Suppressor macrophage (primary cell): ENCODE results near the gene LMBR1L.

Experiments
- DNase-seq, 4 experiments: peaks; one replicate each; pipeline ENCODE4 v3.0.0-alpha.2; 2020 to 2022

LMBR1L gene

DNA sequence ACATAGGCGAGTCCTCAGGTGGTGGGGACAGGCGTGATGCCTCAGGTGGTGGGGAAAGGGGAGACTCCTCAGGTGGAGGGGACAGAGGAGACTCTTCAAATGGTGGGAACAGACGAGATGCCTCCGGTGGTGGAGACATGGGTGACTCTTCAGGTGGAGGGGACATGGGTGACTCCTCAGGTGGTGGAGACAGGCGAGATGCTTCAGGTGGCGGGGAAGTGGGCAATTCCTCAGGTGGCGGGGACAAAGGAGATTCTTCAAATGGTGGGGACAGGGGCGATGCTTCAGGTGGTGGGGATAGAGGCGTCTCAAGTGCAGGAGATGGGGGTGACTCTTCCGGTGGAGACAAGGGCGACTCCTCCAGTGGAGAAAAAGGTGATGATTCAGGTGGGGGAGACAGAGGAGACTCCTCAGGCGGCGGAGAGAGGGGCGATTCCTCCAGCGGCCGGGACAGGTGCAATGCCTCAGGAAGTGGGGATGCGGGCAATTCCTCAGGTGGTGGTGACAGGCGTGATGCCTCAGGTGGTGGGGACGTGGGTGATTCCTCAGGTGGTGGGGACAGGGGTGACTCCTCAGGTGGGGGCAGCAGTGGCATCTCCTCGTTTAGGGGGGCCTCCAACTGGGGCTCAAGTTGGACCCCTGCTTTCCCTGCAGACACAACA, 58.7 kb downstream of the LMBR1L start:
- no peak for DNase-seq

DNA sequence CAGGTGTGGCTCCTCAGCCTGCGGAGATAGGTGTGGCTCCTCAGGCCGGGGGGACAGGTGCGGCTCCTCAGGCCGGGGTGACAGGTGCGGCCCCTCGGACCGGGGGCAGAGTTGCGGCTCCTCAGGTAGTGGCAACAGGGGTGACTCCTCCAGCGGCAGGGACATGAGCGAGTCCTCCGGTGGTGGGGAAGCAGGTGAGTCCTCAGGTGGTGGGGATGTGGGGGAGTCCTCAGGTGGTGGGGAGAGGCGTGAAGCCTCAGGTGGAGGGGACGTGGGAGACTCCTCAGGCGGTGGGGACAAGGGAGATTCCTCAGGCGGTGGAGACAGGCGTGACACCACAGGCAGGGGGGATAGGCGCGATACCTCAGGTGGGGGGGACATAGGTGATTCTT, 59.3 kb downstream of the LMBR1L start:
- DNase-seq = no peak

DNA sequence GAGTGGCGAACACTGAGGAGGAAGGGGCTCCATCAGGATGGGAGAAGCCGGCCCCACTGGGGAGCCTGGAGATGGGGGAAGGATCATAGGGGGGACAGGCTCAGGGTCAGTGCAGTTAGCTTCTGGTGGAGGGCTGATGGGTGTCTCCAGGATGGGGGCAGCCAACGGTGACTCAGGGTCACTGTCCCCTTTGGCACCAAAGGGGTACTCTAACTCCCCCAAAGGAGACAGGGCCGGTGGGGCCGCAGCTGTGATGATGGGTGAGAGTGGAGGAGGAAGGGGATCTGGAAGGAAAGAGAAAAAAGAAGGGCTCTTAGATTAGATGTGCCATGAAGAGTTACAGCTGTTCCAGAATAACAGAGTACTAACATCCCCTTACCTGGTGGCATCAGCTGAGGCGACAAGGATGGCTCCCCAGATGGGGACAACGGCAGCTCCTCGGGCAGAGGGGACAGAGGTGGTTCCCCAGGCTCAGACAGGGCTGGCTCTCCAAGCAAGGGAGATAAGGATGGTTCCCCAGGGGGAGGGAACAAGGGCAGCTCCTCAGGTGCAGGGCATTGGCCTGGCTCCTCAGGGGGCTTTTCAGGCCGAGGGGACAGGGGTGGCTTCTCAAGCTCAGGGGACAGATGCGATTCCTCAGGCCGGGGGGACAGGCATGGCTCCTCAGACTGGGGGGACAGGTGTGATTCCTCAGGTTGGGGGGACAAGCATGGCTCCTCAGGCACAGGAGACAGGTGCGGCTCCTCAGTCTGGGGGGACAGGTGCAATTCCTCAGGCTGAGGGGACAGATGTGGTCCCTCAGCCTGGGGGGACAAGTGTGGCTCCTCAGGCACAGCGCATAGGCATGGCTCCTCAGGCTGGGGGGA, 59.9 kb downstream of the LMBR1L start:
- DNase-seq = no peak

DNA sequence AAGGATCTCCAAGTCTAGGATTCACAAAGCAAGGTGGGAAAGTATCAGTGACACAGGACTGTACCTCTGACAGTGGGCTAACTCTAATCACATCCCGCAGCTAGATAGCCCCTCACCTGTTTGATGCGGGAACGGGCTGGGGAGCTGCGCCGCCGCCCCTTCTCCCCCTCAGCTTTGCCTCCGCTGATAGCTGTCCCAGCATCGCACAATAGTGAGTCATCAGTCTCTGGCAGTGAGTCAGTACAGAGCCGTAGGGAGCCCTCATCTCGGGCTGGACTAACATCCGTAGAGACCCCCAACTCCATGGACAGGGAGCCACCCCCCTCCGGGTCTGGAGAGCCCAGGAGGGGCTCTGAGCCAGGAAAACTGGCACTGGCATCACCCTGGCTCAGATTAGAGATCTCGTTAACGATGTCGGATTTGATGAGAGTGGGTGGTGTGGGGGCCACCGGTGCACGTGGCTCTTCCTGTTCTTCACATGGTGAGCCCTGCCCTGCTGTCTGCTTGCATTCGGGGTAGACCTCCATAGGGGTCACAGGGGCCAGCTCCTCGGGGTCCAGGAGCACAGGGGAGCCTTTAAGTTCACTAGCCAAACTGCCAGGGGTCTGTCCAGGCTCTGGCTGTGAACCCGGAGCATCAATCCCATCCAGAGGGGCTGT, 61.0 kb downstream of the LMBR1L start:
- peak in 1 of 4 experiments; percentile 1 for DNase-seq

DNA sequence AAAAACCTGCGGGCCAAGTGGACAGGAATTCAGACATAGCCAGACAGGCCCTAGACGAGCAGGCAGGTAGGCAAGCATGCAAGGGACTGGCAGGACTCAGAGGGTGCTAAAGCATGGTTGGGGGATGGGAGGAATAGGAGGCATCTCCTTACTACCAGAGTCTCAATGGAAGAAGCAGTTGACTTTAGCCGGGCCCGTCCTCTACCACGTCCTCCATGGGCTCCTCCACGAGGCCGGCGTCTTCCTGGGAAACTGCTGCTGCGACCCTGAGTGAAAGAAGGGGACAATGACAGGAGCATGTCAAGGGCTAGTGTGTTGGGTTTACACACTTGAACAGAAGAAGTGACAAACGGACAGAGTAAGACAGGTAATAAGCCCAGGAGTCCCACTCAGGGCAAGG, 61.7 kb downstream of the LMBR1L start:
- DNase-seq = no peak
